Kidney capillary endothelial cell (primary cell): ENCODE results near the gene CDC37.
A peak's percentile ranks its signal among the peaks of the same experiment; 100 is the strongest.
"Not testable (repeated sequence)": the region's sequence is repeated elsewhere in the genome, so short reads cannot be mapped to it uniquely, and the experiment has no call there.

Source experiments
- DNase-seq: peaks from one replicate; pipeline ENCODE4 v3.0.0-alpha.2; 2018; ENCODE audit warnings: low spot score

The CDC37 gene

GRCh38 chr19:10419646-10420443 is 16.5 kb upstream of the CDC37 start:
- DNase-seq, result no peak

GRCh38 chr19:10419200-10419645 is 15.9 kb upstream of the CDC37 start:
- no peak for DNase-seq

GRCh38 chr19:10418485-10419199 is 15.3 kb upstream of the CDC37 start:
- no peak for DNase-seq

GRCh38 chr19:10418235-10418484 is 14.8 kb upstream of the CDC37 start:
- no peak for DNase-seq

- DNase-seq, result no peak
Measured at GRCh38 chr19:10417541-10418234, 14.3 kb upstream of the CDC37 start.

DNA sequence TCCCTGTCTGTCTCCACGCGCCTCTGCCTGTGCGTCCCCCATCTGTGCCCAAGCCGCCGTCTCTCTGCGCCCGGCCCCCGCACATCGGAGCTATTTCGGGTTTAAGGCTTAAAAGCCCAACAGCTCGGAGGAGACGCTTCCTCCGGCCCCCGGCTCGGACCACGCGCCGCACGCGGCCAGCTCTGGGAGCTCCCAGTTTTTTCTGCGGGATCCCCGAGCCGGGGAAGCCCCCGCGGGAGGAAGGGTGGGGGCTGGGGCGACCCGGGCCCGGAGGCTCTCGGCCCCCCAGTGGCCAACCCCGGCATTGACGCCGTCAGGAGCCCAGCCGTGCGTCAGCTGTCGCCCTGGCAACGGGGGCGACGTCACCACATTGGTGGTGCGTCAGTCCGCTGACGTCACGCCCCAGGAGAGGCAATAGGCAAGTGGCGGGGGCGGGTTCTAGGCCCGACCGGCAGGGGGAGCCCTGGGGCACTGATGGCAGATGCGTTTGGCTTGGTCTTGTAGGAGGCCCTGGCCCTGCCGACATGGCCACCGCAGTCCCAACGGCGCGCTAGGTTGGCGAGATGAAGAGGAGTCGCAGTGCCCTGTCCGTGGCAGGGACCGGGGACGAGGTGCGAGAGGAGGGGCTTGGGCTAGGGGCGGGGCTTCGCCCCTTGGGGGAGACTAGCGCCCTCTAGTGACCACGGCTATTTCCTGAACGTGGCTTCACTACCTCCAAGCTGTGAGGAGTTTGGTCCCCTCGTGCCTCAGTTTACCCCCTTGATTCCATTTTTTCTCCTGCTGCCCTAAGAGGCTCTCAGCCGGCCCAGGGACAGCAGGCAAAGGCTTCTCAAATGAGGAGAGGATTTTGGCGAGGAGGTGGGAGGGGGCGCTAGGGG is 13.3 kb upstream of the CDC37 start:
- peak; percentile 79 for DNase-seq

- DNase-seq, result no peak
Measured at GRCh38 chr19:10416083-10416379, 12.7 kb upstream of the CDC37 start.

GRCh38 chr19:10412257-10412977 is 9.1 kb upstream of the CDC37 start:
- no peak for DNase-seq

- not testable (repeated sequence) for DNase-seq
Measured at GRCh38 chr19:10411224-10411623, 7.9 kb upstream of the CDC37 start.

- DNase-seq, result no peak
Measured at GRCh38 chr19:10408511-10409283, 5.4 kb upstream of the CDC37 start.

GRCh38 chr19:10407096-10407495 is 3.8 kb upstream of the CDC37 start:
- no peak for DNase-seq

DNA sequence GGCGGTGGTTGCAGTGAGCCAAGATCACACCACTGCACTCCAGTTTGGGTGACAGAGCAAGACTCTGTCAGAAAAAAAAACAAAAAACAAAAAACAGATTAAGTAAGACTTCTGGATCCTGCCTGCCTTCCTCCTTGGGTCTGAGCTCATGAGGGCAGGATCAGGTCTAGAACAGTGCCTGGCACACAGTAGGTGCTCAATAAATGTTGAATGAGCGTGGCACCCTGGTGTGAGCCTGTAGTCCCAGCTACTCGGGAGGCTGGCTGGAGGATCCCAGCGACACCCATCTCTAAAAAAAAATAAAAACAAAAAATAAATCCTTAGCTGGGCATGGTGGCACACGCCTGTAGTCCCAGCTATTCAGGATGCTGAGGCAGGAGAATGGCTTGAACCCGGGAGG is 2.8 kb upstream of the CDC37 start:
- no peak for DNase-seq

GRCh38 chr19:10404888-10405820 is 1.8 kb upstream of the CDC37 start:
- no peak for DNase-seq

DNA sequence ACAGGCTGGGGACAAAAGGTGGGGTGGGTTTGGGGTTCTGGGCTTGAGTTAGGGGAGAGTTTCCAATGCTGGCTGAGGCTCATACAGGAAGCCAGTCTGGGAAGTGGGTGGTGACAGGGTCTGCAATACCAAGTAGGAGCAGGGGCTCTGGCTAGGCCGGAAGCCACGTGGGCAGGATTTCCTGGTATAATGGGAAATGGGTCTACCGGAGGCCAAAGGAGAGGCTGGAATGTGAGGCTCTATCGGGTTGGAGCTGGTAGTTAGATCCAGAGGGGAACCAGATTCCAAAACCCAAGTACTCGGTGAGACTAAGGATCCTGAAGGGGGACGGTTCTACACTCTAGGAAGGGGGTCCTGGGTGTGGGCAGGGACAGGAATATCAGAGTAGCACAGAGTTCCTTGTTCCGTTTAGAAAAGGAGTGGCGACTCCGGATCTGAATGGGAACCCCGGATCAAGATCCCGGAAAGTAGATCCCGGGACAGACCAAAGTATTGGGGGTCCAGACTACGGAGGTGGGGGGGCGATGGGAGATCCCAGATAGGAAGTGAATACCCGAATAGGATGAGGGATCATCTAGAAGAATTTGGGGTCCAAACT is 802 bp downstream of the CDC37 start:
- peak; percentile 93 for DNase-seq

DNA sequence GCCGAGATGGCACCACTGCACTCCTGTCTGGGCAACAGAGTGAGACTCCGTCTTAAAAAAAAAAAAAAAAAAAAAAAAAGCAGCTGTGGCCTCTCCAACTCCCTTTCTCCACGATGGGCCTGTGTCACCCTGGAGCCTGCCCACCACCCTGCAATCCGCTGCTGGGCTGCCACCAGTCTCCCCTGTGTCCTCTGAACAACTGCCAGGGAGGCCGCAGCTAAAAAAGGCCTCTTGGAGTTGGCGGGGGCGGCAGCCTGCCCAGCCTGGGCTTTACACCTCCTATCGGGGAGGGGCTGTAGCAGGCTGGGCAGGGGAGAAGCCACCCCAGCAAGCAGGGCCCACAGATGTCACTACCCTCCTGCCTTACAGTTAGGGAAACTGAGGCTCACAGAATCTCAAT is 3.5 kb downstream of the CDC37 start:
- no peak for DNase-seq

GRCh38 chr19:10399340-10399739 is 4.0 kb downstream of the CDC37 start:
- not testable (repeated sequence) for DNase-seq

- DNase-seq, result no peak
Measured at GRCh38 chr19:10398819-10399218, 4.5 kb downstream of the CDC37 start.

DNA sequence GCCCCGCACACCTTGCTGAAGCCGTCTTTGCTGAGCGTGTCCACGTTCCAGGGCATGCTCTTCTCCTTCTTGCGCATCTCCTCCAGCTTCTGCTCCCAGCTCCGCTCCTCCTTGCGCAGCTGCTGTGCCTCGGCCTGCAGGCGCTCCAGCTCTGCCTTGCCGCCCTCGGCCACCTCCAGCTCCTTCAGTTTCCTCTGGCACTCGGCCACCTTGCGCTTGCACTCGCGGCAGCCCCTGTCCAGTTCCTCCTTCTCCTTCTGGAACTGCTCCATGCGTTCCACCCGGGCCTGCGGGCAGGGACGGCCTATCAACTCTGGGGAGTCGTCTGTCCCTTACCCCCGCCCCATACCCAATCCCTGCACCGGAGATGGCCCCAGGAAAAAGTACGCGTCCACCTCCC is 7.4 kb downstream of the CDC37 start:
- DNase-seq, result no peak

- DNase-seq, result no peak
Measured at GRCh38 chr19:10395436-10395835, 7.9 kb downstream of the CDC37 start.
